PC-3 (cell line): ENCODE results near the gene TSGA10.

Experiments used
- CTCF ChIP-seq: fragments of 300-600 bp; sonication (generic); conservative IDR thresholded peaks from 2 replicates; pipeline ENCODE4 v1.5.1; 2017; ENCODE audit warnings: antibody characterized with exemption, low read depth, mild to moderate bottlenecking, low read length
- EZH2 ChIP-seq: fragments of 300-600 bp; sonication (generic); IDR thresholded peaks from one replicate; pipeline ENCODE4 v1.6.1; 2017; ENCODE audit warnings: antibody characterized with exemption, mild to moderate bottlenecking, low read length; ENCODE audit not compliant: unreplicated experiment

DNA sequence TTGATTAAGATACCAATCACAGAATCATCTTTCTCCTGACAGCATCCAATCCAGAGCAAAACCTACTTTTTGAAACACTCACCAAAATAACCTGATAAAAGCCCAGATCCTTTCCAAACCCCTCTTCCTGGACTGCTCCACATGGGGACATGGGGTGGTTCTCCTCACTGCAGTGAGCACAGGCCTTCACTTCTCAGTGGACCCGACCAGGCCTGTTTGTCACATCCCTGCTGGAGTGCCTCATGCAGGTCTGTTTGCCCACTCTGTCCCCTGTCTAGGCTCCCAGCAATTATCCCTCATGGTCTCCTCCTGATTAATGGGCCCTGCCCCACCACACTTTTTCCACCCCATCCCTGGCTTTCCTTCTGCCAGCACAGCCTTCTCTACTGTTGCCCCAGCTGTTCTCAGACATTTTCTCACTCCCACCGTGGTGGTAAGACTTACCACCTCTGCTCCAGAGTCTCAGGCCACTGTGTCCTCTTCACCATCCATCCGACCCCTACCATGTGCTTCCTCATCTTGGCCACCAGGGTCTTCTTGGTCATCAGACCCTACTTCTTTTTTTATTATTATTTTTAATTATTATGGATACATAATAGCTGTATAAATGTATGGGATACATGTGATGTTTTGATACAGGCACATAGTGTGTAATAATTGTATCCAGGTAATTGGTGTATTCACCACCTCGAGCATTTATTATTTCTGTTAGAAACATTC is 47.4 kb upstream of the TSGA10 start:
- TF ChIP-seq CTCF = no peak; the same call in 1 of the 2 replicates
- no peak for TF ChIP-seq EZH2
